Stimulated activated CD4-positive, alpha-beta T cell treated with anti-CD3 and anti-CD28 coated beads, Interleukin-15, amount 100 ng/mL, for 1 hour (primary cell): ENCODE results near the gene ZBTB7C.

Experiments used
- DNase-seq, 2 donors: peaks; one replicate each; pipeline ENCODE4 v3.0.0-alpha.2; 2020; ENCODE audit warnings: low read depth in 1 of 2, low spot score in 1 of 2

ZBTB7C gene

DNA sequence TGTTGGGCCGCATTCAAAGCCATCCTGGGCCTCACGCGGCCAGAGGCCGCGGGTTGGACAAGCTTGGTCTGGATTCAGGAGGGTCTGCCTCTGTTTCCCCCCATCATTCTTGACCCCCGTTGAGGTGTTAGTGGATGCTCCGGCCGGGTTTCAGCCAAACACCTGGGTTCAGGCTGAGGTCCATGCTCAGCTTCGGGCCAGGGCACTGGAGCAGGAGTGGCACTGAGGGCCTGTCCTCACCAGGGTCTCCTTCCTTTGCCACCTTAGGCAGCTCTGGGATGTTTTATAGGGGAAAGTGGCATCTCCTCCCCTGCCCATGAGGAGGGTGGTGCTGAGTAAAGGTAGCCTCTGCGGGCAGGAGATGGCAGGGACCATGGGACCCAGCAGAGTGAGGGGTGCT lies 401.8 kb downstream of the ZBTB7C start:
- DNase-seq: no peak

DNA sequence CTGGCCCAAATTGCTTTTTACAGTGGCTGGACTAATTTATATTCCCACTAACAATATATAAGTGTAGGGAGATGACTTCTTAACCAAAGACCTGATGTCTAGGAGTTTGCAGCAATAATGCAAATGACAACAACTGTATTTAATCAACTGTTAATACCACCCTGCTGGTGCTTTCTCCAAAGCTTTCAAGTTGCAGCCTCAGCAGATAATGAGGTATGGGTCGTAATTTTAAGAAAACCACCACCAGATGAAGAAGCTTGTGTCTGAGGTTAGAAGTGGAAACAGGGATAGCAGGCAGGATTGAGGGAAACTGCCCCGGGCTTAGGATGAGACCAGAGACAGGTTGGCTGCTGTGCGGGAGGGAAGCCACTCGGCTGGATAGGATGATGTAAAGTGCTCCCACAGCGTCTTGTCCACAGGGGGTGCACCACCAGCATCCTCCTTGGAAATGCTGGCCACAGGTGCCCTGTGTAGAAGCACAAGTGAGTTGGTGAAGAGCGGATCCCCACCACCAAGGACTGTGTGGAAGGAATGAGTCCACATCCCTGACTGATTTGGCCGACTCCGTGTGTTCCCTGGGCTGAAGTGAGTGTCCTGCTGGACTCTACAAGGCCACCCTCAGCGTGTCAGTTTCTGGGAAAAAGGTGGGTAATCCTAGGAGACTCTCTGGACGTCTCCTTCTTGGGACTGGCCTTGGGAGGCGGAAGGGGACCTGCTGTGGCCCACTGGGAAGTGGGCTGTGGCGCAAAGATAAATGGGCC lies 402.6 kb downstream of the ZBTB7C start:
- no peak for DNase-seq

DNA sequence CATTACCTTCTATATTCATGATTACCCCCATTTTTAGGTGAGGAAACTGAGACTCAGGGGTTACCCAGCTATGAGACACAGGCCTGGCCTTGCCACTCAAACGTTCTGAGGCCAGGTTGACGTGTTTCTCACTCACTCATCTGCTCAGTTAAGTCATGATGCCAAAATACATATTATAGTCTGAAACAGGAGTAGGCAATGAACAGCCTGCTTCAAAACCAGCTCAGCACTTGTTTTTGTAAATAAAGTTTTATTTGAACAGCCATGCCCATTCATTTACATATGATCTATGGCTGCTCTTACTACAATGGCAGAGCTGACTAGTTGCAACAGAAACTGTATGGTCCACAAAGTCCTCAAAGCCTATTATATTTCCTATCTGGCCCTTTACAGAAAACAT lies 404.6 kb downstream of the ZBTB7C start:
- DNase-seq: no peak

DNA sequence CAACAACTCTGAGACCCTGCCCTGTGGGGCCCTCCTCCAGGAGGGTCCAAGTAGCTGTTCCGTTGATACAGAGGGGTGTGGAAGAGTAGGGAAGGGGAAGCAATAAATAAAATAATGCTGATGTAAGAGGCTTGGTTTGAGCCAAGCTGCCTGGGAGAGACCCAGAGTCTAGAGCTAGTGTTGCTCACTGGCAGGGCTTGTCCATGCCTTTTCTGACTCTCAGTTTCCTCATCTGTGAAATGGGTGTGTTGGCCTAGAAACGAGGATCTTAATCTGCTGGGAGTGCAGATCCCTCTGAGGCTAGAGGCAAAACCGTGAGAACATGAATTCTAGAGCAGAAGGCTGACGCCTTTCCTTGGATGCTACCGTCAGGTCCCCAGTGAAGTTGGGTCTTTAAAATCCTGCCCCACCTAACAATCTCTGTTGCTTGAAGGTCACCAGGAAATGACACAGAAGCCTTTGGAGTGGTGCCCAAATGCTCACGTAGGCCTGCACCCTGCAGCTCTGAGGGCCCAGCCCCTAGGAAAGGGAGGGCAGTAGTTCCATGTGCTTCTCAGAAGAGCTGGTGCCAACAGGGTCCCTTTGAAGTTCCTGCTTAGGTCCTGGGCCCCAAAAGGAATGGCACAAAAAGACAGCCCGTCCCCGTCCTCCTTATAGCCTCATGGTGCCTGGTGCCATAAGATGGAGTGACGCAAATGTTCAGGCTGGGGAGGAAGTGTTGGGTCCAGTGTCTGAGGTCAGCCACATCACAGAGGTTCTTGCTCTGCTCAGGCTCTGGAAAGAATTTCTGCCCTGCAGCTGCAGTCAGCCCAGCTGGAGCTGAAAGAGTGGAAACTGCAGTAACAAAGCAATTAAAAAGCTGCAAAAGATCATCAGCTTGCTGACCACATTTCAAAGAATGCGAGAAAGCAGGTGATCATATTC lies 405.5 kb downstream of the ZBTB7C start:
- no peak for DNase-seq

DNA sequence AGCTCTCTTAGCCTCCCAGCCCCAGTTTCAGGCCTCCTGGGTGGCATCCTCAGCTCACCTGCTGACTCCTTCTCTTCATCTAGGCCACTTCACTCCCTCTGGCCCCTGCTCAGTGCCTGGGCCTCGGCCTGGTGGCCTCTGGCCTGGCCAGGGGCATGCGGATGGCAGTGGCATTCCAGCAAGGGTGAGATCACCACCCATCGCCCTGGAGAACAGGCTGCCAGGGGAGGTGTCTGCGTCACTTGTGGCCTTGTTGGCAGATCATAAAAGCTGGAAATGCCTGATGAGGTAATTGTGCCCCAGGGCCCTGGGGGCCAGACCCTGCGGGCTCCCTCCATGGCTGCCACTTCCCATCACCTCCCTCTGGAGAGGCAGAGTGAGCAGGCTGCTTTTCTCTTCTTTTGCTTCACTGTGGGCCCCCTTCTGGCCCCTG lies 406.2 kb downstream of the ZBTB7C start:
- DNase-seq: no peak

DNA sequence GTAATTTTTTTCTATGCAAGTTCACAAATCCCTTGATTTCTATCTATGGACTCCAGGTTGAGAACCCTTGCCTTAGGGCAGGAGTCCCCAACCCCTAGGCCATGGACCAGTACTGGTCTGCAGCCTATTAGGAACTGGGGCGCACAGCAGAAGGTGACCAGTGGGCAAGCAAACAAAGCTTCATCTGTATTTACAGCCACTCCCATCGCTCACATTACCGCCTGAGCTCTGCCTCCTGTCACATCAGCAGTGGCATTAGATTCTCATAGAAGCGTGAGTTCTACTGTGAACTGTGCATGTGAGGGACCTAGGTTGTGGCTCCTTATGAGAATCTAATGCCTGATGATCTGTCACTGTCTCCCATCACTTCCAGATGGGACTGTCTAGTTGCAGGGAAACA lies 408.5 kb downstream of the ZBTB7C start:
- no peak for DNase-seq

DNA sequence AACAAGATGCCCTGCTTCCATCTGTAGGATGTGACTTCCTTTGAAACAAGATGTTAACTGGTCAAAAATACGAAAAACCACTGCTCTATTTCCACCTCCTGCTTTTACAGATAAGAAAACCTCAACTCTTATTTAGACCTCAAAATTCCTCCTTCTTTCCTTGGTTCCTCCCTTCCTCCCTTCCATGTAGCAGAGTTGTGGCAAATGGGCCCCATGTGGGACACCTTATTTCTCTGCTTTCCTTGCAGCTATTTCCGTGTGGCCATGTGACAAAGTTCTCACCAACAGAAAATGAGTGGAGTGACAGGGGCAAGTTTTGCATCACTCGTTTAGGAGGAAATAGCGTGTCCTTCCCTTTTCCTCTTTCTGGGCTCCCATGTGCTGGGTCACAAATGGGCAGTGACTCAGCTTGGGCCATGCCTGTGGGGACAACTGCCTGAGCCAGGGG lies 409.4 kb downstream of the ZBTB7C start:
- DNase-seq: no peak

DNA sequence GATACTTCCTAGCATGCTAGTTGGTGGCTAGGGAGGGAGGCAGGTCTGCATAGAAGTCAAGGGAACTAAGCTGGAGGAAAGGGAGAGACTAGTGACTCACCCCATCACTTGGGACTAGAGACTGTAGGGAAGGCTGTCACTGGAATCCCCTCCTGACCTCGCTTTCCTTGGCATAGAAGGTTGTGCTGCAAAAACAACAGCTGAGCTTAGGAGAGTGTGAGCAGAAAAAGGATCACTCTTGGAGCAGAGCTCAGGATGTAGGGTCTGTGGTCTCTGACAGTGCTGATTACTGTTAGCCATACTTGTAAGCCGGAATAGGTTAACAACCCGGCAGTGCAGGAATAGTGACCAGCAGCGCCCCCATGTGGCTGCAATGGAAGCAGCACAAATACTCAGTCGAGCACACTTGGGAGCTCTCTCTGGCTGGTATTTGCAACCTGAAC lies 411.8 kb downstream of the ZBTB7C start:
- DNase-seq: peak in 1 of 2 donors; percentile 19

DNA sequence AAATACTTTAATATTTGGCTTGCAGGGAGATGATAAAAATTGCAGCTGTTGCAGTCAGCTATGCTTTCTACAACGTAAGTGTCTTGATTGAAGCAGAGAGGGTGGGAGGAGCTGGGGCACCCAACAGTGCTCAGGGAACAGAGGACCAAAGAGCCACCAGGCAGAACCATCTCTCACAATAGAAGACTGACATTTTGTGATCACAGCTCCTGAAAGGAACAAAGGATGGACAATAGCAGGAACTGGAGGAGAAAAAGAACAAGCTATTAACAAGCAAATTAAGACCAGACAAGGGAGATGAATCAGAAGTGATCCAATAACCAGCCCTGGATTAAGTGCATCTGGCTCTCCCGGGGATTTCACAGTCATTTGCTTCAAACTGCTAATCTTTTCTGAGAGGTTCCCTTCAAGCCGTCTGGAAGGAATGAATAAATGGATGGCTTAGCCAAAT lies 413.1 kb downstream of the ZBTB7C start:
- no peak for DNase-seq

DNA sequence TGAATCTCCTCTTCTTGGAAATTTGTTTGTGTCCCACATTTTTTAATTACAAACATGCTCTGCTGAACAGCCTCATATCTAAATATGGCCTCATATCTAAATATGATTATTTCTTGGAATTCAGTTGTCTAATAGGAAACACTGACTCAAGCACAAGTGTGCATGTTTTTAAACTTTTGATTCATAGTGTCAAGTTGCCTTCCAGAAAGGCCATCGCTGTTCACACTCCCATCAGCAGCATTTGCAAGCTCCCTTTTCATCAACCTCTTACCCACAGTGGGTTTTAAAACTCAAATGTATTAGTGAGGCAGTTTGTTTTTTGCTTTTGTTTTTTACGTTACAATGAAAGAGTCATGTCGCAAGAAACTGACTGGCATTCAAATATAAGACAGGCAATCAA lies 413.5 kb downstream of the ZBTB7C start:
- DNase-seq: no peak

DNA sequence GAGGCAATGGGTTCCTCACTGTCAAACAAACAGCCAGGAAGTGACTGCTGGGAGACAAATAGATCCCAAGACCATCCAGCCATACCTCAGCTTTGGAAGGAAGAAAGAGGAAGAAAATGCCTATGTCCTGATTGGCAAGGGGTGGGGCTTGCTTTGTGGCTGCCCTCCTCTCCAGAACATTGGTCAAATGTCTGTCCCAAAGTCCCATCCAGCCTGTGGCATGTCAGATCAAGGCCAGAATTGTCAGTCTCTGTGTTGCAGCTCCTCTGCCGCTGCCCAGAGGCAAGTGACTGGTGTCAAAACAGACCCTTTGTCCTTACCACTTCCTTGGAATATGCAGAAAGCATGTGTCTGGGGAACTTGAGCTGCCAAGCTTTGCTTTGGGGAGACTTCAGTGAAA lies 415.8 kb downstream of the ZBTB7C start:
- DNase-seq: no peak

DNA sequence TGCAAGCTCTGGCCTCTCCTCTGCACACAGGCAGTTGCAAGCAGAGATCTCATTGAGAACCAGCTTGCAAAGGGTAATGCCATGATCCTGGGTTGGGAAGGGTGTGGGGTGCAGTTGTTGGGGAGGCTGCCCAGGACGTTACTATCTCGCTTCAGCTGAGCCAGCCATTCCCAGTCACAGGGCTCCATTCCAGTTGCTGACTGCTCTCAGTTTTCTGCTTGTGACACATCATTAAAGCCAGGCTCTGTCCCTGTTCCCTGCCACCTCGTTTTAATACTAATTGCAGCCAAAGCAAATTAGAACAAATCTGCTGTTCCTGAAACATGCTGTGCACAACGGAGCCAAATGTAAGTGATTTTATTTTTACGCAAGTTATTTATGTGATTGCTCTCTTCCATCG lies 416.2 kb downstream of the ZBTB7C start:
- DNase-seq: no peak

DNA sequence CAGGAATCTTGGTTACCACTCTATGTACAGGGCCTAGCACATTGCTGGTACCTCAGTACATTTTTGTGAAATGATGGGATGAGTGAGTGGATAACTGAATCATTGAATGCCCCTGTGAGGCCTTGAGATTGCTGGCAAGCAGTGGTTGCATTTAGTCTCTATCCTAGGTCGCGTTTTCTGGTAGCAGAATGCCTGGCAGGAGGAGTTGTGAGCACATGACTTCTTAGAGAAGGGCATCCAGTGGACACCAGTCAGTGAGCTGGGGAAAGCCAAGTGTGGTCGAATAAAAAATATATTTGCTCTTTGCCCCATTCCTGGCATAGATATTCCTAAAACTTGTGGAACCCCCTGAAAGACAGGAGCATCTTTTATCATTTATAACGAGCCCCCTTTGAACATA lies 416.9 kb downstream of the ZBTB7C start:
- no peak for DNase-seq

DNA sequence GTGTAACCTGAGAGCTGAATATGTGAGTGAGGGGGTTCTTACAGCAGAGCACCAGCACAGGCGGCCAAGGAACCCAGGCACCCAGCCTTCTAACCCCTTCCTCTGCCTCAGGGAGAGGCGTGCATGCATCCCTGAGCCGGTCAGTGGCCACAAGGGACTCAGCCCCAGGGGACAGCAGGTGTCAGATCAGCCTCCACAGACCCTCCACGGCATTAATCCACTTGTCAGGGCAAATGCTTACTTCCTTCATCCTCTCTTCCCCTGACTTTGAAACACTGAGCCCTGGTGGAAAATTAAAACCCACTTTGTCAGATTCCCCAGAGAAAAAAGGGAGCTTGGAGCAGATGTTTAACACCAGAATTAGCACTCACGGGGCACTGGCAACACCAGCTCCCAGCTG lies 418.2 kb downstream of the ZBTB7C start:
- DNase-seq: no peak

DNA sequence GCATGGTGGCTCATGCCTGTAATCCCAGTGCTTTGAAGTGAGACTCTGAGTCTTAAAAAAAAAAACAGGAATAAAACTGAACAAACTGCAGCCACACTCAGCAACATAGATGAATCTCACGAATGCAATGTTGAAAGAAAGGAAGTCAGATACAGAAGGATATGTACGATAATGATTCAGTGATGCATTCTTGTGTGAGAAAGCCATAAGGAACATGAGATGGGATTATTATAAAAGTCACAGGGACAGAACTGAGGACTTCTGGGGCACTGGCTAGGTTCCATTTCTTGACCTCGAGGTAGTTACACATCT lies 421.8 kb downstream of the ZBTB7C start:
- DNase-seq: no peak

DNA sequence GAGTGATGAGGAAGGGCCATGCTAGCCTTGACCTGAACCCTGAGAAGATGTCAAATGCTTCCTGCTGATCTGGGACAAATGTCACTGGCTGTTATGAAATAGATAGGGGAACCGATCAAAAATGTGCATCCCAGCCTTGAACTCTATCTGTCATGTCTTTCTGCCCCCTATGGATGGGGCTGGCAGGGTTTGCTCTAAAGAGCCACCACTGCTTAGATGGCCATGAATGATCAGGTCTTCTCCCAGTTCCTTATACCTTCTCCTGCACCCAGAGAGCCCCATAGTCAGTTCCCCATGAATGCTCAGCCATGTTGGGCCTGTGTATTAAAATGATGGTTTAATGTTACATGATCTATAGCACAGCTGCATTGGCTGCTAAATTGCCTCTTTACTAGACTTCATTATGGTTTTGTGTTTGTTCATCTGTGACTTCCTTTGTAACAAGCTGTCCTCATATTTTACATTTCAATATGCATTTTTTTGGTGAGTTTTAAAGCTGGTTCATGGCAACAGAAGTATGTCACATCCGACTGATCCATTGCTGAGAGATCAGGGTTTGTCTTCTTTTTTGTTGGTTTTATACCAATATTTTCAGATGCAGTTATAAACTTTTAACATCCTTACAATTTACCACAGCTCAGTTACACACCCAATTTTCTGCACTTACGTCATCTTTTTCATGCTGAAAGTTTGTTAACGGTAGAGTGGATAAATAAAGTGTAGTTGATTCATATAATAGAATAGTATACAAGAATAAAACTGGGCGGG lies 422.4 kb downstream of the ZBTB7C start:
- no peak for DNase-seq

DNA sequence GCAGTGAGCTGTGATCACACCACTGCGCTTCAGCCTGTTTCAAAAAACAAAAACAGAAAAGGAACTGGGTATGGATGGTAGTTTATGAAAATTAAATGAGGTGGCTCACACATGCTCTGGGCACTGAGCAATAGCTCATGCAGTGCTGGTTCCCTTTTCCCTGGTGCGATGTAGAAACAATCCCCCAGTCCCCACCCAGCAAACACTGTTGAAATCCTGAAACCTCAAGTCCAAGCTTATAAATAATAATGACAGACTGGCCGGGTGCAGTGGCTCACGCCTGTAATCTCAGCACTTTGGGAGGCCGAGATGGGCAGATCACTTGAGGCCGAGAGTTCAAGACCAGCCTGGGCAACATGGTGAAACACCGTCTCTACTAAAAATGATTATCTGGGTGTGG lies 423.3 kb downstream of the ZBTB7C start:
- DNase-seq: no peak

DNA sequence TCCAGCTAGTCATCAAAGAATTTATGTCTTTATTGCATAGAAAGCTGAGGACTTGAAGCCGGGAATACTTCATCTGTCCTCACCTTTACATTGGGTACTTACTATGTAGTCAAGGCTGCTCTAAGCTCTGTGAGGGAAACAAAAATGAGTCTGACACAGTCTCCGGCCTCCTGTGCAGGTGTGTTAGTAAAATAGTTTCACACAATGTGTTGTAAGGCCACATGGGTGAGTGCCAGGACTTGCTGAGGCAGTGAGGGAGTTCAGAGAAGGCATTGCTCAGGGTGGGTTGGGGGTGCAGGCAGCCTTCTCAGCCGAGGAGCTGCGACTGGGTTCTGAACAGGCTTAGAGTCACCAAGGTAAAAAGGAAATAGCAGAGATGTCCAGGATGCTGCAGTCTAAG lies 424.2 kb downstream of the ZBTB7C start:
- no peak for DNase-seq

DNA sequence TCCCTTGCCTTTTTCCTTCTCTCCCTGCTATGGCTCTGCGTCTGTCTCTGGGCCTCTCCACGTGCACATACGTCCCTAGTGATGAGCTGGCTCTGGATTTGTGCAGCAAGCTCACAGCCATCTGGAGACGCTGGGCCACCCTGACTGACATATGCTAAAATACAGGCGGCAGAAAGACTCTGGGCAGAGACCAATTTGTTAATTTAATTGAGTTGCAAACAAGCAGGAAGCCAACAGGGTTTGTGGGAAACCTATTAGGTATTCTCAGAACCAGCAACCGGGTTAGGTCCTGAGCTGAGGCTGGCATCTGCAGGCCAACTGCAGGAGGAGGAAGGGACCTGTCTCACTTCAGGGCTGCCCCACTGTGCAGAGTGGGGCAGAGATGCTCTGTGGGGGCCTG lies 425.2 kb downstream of the ZBTB7C start:
- DNase-seq: no peak

DNA sequence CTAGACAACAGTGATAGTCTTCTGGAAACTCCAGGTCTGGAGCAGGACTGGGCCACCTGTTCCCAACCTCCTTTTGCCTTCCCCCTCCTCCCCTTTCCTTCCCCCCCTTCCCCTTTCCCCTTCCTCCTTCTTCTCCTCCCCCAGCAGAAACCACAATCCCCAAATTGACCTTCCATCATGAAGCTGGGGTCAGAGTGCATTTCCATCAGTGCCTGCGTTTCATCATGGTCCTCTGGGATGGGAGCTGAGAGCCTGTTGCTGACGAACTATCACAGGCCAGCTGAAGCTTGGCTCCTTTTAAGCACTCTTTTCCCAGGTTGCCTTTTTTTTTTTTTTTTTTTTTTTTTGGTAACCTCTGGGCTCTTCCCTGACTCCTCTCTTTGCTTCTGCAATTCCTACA lies 426.1 kb downstream of the ZBTB7C start:
- DNase-seq: no peak

DNA sequence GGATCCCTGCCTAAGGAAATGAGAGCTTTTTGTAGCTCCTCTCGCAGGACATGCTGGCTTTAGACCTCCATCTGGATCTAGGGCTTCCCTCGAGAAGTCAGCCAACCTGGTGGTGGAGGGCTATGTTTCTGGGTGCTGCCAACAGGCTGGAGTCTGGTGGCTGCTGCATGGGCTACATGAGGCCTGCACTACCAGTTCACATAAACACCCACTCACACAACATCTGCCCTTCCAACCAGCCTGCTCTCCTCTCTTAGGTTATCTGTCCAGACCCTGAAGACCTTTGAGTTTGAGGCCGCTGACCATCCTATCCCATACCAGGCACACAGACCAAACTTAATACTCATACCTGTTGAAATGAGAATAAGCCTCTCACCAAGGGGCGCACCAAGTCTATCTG lies 427.4 kb downstream of the ZBTB7C start:
- DNase-seq: no peak

DNA sequence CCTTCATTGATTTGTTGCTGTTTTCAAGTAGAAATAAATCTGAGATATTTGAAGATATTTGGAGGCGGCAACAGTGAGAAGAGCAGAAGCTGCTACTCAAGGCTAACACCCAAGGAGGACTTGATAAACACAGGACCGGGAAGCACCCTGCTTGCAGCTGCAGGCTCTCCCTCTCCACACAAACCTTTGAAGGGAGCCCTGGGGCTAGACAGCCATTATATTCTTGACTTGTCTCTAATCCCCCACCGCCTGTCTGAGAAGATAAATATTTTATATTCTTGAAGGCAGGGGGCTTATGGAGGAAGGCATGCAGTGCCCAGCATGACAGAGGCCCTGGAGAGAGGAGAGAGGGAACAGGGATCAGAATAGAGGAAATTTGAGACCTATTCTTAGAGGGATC lies 427.9 kb downstream of the ZBTB7C start:
- no peak for DNase-seq
